ENCODE measurements around the gene CAMK1D.

DNA sequence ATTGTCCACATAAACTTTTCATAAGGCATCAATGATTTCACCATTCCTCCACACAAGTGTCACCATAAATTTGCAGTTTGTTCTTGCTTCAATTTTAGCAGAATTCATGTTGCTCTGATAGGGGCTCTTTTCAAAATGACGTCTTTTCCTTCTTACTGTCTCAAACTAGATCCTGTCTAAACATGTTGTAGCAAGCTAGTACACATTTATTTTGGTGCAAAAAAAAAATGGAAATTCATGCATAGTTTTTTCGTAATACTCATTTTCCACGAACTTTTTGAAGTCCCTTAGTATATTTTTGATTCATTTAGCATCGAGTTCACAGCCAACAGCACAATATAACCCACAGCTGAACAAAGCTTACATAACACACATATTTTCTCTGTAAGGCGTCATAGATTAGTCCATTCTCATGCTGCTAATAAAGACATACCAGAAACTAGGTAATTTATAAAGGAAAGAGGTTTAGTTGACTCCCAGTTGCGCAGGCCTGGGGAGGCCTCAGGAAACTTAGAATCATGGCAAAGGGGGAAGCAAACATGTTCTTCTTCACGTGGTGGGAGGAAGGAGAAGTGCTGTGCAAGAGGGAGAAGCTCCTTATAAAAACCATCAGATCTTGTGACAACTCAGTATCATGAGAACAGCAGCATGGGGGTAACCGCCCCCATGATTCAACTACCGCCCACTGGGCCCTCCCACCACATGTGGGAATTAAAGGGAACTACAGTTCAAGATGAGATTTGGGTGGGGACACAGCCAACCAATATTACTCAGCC is 350.6 kb downstream of the CAMK1D start:
- no peak for TF ChIP-seq CHD1 (IDR thresholded peaks at IDR 0.05; ENCODE audit: low read depth, low read length)
- TF ChIP-seq GABPA (IDR thresholded peaks at IDR 0.05; ENCODE audit: borderline replicate concordance, insufficient read depth, low read length): no peak
- TF ChIP-seq, protein P1, sequence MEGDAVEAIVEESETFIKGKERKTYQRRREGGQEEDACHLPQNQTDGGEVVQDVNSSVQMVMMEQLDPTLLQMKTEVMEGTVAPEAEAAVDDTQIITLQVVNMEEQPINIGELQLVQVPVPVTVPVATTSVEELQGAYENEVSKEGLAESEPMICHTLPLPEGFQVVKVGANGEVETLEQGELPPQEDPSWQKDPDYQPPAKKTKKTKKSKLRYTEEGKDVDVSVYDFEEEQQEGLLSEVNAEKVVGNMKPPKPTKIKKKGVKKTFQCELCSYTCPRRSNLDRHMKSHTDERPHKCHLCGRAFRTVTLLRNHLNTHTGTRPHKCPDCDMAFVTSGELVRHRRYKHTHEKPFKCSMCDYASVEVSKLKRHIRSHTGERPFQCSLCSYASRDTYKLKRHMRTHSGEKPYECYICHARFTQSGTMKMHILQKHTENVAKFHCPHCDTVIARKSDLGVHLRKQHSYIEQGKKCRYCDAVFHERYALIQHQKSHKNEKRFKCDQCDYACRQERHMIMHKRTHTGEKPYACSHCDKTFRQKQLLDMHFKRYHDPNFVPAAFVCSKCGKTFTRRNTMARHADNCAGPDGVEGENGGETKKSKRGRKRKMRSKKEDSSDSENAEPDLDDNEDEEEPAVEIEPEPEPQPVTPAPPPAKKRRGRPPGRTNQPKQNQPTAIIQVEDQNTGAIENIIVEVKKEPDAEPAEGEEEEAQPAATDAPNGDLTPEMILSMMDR (IDR thresholded peaks at IDR 0.05; ENCODE audit: control extremely low read depth in 1 of 3, insufficient read depth in 1 of 3, low read depth in 1 of 3, low read length in 3 of 3): no peak

Data from H1 (cell line).